Pericardium fibroblast (primary cell): ENCODE results near the gene CSNK1G3. TPM values are rescaled to one million over a fixed set of nuclear protein-coding genes. Genes with fewer than 3 reads are reported as not detected.

Source experiments
- total RNA-seq: library from RNA; depleted of rRNA; stranded (reverse); fragments of >200 nt; gene quantifications from 2 replicates; pipeline ENCODE4 v1.2.3, GENCODE V29; 2015

Gene CSNK1G3
- 38.4 and 45.0 TPM in 2 replicates for total RNA-seq

DNA sequence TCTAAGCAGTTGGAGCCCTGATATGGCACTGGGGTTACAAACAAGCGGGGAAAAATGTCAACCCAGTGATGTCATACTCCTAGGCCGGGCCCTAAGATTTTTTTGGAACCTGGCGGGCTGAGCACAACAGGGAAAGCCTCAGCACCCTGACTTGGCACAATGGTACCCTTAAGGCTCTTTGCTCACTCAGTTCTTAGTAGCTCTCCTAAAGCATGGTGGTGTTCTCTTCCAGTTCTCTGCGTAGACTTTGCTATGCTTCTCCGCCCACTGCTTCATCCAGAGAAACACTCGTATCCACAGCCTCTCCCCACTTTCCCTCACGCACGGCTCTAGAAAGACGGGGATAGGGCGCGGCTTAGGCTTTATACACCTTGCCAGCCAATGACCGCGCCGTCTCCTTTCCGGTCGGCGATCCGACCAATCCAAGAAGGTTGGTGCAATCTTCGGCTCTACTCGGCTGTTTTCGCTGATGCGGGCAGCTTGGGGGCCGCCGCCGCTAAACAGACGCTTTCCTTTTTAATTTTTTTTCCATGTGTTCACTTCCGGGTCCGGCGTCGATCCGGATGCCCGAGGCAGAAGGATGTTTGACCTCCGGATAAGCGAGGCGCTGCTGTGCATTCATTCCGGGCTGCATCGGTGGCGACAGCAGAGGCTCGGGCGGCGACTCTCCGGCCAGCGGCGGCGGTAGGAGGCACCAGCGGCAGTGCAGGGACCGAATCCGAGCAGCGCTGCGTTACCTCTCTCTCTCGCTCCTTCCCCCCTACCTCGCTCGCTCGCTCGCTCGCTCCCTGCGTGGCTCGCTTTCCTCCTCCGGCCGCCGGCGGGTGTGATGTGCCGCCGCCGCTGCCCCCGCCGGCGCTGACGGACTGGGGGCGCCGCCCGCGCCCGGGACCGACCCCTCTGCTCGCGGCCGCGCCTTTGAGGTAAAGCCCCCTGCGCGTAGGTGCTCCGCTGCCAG lies at the start of gene CSNK1G3:
CSNK1G3 (plus strand) TSS at position 530 of the 958 bp plus-strand sequence. CDS start 33,487 bp downstream, outside the sequence.

Other genes with a start within 250 kb of the CSNK1G3 start
- 12.7 and 12.8 TPM in 2 replicates for gene CEP120, start 88.8 kb upstream of the CSNK1G3 start, total RNA-seq